HL-60 (cell line): ENCODE results near the gene GRK5.

Source experiments
- CTCF ChIP-seq: IDR thresholded peaks from one replicate; pipeline ENCODE4 v1.5.1; 2011; ENCODE audit warnings: low read length, control low read depth, inconsistent platforms; ENCODE audit not compliant: insufficient read depth
- POLR2AphosphoS5 ChIP-seq: IDR thresholded peaks from 2 replicates; pipeline ENCODE4 v1.6.1; 2012; ENCODE audit warnings: low read depth

GRCh38 chr10:119315128-119316001, 108.0 kb downstream of the GRK5 start:
- no peak for TF ChIP-seq CTCF
- no peak for TF ChIP-seq POLR2AphosphoS5
